CMK (cell line): ENCODE data around the gene CDC42BPB.

ENCODE experiments used
- DNase-seq: peaks from one replicate; pipeline ENCODE4 v3.0.0-alpha.2; 2010; ENCODE audit warnings: low read depth

Gene CDC42BPB

DNA sequence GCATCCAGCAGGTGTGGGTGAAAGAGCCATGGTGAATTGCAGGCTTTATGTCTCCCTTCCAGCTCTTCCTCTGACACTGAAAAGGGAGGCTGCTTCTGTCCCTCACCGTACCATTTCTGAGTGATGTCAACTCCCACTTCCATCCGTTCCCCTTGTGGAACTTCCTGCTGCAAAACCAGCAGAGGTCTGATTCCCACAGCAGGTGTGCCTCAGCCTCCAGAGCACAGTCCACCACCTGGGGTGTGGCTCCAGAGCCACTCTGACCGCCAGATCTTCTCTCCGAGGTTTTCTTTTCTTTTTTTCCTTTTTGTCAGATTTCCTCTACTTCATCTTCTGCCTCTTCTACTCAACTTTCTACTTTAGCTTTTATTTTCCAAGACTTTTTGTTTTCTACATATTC, 62.7 kb downstream of the CDC42BPB start:
- no peak for DNase-seq

GRCh38 chr14:102993523-102993922, 63.8 kb downstream of the CDC42BPB start:
- DNase-seq, result no peak

GRCh38 chr14:102991376-102991775, 66.0 kb downstream of the CDC42BPB start:
- DNase-seq, result no peak

- no peak for DNase-seq
Measured at GRCh38 chr14:102988054-102988453, 69.3 kb downstream of the CDC42BPB start.

- no peak for DNase-seq
Measured at GRCh38 chr14:102986810-102987579, 70.4 kb downstream of the CDC42BPB start.

DNA sequence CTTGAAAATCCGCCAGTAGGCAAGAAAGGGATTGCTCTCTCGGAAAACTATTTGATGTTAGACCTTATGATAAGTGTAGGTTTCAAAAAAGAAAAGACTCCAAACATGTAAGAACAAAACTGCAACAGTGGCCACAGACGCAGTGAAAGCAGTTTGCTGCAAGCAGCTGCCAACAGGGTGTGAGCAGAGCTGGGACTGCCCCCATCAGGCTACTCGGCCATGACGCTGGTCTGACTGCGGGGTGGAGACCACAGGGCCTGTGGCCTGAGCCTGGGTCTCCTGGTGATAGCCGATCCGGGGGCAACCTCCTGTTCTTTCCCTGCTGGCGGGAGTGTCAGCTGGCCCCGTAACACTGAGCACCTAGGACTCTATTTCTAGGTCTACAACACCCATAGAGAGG, 71.7 kb downstream of the CDC42BPB start:
- DNase-seq, result no peak

DNA sequence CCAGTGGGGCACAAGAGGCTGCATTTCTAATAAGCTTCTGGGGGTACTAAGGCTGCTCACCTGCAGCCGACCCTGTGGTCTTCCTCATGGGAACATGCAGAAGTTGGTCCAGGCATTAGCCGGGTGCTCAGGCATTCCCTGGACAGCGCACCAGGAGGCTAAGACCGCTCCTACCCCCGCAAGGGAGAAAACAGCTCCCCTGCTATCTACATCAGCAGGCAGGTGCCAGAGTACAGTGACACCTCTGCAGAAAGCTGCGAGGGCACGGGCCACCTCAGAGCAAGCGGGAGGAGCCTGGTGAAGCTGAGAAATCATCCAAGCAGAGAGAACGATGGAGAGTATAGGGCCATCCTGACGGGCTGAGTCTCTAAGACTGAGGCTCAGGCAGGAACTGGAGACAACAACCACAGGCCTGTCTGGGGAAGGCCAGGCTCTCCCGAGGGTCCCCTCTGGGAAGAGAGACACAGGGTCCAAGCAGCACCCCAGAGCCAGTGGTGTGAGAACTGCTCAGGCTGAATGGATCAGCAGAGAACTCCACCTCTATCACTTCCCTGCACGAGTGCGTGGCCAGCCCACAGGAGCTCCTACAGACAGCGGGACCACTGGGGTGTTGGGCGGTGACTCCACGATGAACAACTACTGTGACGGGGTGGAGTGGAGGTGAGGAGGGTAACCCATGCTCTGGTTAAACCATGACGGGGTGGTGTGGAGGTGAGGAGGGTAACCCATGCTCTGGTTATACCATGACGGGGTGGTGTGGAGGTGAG, 72.8 kb downstream of the CDC42BPB start:
- DNase-seq, result no peak

GRCh38 chr14:102983496-102983895, 73.9 kb downstream of the CDC42BPB start:
- no peak for DNase-seq

DNA sequence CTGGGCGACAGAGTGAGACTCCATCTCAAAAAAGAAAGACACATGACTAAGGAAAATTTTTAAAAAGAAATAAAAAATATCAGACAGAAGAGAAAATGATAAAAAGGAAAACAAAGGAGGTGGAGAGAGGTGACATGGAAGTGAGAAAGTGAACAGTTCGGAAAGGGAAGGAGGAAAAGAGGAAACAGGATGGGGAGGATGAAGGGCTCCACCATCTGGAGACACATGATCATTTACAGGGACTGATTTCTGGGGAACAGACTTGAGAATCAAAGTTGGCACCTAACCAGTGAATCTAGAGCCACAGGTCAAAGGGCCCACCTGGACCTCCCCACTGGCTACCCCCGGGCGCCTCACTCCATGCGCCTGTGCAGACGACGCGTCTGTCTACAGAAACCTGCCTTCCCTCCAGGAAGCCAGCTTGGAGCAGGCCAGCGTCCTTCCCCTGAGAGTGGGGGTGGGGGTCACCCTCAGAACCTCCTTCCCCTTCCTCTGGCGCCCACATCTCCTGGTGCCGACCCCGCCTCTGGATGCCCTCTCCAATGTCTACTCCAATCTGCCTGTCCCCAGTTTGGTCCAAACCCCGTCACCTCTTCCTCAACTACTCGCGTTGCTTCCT, 74.4 kb downstream of the CDC42BPB start:
- DNase-seq, result no peak

- no peak for DNase-seq
Measured at GRCh38 chr14:102980409-102980810, 76.9 kb downstream of the CDC42BPB start.

GRCh38 chr14:102979406-102979805, 77.9 kb downstream of the CDC42BPB start:
- DNase-seq, result no peak

DNA sequence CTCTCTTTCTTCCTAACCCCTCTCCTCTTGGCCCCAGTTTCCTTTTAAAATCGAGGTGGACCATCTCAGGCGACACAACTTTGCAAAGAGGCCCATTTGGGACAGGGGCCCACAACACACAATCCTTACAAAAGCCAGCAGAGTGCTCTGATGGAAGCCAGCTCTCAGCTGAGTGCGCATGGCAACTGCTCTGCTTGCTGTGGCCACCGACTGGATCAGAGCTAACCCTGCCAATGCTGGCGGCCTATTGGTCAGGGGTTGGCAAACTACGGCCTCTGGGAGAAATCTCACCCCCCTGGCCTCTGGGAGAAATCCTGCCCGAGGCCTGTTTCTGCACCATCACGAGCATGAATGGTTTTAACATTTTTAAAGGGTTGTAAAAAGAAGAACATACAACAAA, 79.9 kb downstream of the CDC42BPB start:
- no peak for DNase-seq

DNA sequence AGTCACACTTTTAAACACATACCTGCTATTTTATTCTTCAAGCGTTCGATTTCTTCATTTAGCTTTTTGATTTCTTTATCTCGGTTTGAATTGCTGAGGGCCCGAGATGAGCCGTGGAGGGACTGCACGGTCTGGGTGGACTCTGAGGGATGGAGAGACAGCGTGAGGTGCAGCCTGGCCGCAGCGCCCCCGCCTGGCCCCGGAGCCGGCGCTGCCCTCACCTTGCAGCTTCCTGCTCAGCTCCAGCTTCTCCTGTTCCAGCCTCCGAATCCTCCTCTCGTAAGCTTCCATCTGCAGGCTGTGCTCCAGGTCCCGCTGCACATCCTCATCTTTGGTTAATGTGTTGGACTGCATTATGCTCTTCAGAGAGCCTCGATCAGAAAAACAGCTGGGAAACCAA, 81.7 kb downstream of the CDC42BPB start:
- DNase-seq, result no peak

GRCh38 chr14:102973706-102974285, 83.6 kb downstream of the CDC42BPB start:
- no peak for DNase-seq

- DNase-seq, result no peak
Measured at GRCh38 chr14:102971836-102972606, 85.3 kb downstream of the CDC42BPB start.

GRCh38 chr14:102971314-102971713, 86.0 kb downstream of the CDC42BPB start:
- DNase-seq, result no peak

GRCh38 chr14:102970496-102970895, 86.9 kb downstream of the CDC42BPB start:
- DNase-seq, result no peak

GRCh38 chr14:102969901-102970300, 87.4 kb downstream of the CDC42BPB start:
- DNase-seq, result no peak

DNA sequence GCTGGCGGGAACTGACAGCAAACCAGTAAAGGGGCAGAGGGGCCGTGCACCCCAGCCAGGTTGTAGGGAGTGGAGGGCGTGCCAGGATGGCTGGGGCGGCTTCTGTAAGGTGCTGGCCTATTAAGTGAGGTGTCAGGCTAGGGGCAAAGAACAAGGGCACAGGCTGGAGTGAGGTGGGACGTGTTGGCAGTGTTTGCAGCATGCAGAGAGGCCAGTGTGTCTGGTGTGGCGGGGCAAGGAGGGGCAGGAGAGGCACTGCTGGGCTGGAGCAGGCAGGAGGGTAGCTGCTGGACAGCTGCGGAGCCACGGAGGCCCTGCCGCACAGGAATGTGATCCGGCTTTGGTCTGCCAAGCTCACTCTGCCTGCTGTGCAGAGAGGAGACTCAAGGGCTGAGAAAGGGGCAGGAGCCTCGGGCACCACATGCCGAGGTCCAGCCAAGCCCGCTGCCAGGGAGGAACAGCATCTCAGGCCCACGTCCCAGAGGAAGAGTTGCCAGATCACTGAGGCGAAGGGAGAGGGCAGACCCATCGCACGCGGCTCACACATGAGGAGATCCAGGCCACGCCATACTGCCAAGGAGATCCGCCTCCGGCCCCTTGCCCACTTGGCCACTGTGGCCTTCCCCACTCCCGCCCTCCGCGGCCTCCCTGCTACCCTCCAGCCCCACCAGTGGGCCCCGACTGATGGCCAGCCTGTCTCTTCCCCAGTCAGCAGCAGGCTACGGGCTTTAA, 88.1 kb downstream of the CDC42BPB start:
- DNase-seq, result no peak

DNA sequence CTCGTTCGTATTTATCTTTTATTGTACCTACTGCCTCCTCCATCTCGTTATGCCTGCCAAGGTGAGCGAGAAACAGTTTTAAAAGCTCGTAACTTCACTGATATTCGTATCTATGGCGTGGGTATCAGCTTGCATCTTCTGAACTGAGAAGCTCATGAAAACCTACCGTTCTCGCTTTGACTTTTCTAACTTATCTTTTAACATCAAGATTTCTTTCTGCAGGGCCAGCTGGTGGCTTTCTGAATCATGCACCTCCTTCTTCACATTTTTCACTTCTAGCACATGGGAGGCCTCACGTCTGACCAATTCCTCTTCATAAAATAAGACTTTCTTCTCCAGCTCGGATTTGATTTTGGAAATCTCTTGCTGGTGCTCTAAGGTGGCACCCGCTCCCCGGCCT, 89.0 kb downstream of the CDC42BPB start:
- no peak for DNase-seq

DNA sequence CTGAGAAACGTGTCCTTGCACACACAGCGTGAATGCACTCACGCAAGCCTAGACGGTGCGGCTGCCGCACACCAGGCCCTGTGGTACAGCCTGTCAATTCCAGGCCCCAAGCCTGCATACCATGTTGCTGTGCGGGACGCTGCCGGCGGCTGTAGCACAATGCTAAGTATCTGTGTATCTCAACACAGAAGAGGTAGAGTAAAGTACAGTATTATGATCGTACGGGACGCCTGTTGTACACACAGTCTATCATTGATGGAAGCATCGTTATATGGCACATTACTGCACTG, 89.9 kb downstream of the CDC42BPB start:
- no peak for DNase-seq
